Inferior parietal cortex (tissue), 1 donor: ENCODE data around the gene CCDC141.

Experiments used
- DNase-seq: peaks from one replicate; pipeline ENCODE4 v3.0.0-alpha.2; 2016; ENCODE audit errors: extremely low spot score

Gene CCDC141

DNA sequence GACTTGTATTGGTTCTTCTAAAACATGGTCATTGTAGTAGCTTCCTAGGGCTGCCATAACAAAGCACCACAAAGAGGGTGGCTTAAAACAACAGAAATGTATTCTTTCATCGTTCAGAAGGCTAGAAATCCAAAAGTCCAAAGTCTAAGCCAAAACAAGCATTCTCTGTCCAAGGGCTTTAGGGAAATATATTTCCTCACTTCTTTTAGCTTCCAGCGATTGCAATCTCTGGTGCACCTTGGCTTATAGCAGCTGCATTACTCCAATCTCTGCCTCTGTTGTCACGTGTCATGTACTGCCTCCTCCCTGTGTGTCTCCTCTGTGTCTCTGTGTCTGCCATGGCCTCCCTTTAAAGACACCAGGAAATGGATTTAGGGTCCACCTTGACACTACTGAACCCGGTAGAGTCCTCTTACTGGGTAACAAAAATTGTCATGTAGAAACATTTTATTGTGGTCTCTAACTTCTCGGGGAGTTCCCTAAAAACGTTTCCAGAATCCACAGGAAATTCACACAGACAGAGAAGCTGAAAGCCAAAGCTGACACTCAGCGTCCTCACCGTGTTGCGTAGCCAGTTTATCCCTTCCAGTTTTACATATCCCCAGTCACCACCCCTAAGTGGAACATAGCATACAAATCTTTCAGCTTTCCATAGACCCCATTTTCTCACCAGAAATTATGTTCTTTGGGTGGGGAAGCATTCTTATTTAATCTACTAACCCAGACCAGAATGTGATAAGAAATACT is 222.0 kb downstream of the CCDC141 start:
- DNase-seq = no peak

DNA sequence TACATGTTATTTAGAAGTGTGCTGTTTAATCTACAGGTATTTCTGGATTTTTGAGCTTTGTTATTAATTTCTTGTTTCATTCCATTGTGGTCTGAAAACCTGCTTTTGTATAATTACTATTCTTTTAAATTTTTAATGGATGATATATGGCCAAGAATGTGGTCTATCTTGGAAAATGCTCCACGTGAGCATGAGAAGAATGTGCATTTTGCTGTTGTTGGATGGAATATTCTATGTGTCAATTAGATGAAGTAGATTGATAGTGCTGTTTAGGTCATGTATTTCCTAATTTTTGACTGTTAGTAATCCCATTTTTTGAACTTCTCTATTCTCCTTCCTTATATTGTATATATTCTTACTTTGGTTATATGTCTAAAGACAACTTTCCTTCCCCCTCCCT is 222.8 kb downstream of the CCDC141 start:
- DNase-seq = no peak

DNA sequence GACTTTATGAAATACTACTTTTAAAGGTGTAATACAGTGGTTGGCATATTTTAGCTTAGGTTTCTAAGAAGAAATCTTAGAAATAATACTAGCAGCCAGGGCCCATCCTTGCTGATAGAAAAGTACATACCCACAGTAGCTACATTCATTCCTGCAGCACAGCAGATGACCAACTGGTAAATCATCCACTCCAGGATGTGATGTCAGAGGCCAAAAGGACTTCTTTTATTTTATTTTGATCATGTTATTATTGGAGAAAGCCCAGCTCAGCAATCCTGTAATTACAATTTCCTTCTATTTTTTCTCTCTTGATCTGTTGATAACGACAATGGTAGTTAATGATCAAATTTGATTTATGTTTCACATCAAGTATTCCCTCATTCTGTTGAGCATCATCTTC is 224.8 kb downstream of the CCDC141 start:
- DNase-seq = no peak

DNA sequence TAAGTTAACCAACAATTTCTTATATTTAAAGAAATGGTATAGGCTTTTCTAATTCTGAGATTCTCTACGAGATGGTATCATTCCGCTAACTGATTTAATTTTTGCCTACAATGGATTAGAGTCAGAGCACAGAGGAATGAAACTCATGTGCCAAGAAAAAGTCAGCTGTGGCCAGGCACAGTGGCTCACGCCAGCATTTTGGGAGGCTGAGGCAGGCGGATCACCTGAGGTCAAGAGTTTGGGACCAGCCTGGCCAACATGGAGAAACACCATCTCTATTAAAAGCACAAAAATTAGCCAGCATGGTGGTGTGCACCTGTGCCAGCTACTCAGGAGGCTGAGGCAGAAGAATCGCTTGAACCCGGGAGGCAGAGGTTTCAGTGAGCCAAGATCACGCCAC is 225.8 kb downstream of the CCDC141 start:
- no peak for DNase-seq

DNA sequence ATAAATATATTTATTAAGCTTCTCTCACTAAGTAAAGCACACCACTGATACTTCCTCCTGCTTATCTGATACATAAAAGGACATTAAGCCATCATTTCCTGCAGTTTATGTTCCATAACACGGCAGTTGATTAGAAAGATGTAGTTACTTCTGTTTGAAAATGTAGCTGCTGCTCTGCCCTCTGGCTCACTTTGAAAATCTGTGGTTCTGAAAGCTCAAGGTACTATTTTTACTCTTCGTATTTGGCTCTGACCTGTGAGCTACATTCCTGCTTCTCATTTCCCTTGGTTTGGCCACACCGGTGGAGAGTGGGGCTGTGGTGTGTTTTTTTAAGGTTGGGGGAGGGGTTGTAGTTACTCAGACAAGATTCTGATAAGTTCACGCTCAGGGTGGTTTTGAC is 229.9 kb downstream of the CCDC141 start:
- no peak for DNase-seq

DNA sequence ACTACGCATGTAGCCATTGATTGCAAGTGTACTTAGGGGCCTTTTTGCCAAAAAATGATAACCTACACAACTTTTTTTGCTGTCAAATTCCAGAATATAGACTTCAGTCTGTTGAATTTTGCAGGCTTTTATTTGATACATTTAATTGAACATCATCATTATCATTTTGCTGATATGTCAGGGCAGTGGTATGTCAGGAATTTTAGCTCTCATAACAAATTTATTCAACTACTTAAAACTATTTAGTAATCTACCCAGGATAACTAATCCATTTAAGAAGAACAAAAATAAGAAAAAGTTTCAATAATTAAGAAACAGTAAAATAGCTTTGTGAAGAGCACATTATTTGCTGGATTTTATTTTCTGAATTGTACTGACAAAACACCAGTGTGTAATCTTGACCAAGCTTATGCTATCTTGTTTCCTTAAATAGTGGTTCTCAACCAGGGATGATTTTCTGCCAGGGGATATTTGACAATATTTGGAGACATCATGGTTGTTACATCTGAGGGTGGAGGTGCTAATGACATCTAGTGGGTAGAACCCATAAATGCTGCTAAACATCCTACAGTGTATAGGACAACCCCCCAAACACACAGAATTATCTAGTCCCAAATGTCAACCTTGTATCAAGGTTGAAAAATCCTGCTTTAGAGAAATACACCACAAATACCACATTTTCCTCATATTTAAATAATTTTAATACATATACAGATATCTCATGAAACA is 230.6 kb downstream of the CCDC141 start:
- DNase-seq = no peak

DNA sequence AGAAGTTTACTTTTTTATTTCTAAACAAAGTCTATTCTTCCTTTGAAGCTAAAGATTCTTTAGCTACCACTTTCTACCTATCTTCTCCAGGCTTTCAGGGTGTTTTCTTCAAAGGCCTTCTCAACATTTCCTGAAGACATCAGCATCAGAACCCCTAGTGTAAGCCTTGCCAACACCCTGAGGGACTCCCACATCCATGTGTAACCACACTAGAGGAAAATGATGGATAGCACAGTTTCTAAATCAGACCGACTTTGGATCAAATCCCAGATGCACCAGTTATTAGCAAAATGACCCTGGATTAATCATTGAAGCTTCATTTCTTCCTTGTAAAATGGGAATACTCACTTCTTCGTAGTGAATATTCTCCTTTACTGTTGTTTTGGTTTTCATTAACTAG is 238.0 kb downstream of the CCDC141 start:
- no peak for DNase-seq

DNA sequence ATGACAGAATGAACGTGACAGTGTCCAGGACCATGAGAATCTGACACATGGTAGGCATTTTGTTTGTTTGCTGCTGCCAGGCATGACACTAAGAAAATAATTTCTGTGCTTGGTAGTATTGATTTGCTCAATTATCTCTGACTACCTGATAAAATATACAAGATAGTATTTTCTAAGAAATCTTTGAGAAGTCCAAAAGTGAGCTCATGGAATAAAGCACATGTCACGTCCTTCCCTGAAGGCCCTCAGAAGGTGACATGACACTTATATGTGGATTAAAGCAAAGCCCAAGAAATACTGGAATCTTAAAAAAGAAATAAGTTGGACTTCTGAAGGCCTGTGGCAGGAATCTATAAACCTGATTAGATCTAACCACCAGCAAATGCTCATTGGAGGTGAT is 238.9 kb downstream of the CCDC141 start:
- DNase-seq = no peak

DNA sequence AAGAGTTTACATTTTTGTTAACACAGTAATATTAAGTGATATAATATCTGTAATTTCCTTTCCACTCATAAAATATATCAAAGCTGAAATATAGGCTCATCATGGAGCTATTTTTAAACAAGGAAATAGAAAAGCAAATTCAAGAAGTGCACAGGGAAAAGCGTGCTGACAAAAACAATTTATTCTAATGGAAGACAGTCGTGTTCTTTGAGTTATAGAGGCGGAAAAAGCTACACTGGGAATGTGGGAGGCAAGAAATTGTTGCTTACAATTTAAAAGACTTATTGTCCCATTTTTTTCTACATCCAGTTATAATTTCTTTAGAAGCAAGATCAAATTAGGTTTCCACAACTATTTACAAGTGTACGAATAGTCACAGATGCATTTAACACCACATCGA is 239.5 kb downstream of the CCDC141 start:
- no peak for DNase-seq

DNA sequence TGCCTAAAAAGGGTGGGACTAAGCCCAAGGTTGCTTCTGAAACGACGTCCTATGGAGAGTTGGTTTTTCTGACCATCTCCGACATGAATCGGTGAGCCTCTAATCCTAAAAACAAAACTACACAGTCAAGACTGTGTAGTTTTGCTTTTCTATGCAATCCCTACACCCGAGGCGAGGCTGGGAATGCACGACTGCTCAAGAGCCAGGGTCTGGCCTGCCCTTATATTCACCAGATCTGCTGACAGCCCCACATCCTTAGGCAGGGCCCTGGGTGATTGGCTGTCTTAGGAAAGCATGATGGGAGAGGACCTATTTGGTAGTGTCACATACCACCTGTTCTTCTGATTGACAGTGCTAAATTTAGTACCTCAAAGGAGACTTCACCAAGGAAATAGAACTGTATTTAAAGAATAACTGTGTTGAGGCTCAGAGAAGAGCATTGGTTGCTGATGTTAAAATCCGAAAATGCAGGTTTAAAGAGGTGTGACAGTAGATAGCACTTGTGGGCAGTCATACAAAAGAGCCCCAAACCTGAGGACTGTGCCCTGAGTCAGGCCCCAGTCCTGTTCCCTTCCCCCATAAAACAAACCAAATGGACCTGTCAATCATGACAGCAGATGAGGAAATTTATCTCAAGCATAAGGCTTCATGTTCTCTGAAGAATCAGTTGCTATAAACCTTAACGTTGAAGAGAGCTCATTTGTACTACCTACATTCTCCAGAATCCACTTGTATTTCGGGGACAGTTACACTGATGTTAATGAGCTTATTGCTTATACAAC is 242.5 kb downstream of the CCDC141 start, which contains the start of gene TTN:
Gene TTN, minus strand, starts transcription at position 197 of the 782 bp plus-strand sequence. CDS start 2,781 bp downstream, outside the sequence.
- DNase-seq = no peak

DNA sequence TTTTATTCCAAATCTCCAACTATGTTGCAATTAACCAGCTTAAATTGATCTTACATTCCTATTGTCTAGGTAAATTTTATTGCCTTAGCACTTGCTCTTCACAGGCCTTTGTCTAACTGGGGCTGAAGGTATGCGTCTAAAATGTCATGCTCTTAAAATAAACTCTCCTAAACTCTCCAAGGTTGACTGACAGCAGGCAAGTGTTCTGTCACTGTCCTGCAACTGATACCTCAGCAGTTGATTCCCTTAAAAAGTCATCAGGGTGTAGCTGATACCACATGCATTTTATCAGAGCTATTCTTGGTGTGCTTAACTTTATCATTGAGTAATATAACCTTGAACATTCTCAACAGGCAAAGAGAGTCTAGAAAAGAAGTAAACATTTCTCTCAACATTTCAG is 243.4 kb downstream of the CCDC141 start:
- DNase-seq = no peak

DNA sequence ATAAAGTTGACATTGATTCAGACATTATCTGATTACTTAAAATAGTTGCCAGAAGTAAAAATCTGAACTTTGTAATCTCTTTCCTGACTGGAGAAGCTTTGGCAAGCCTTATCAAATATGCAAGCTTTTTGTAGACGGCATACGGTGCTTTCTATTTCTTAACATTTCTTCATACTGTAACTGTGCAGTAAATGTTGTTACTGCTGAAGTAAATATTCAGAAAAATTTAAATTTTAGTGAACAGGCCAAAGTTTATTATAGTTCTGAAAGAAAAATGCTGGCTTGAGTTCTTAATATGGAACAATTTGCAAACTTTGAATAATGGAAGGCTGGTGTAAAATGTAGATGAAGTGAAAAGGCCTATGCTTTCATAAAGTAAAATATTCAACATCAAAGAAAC is 244.5 kb downstream of the CCDC141 start:
- no peak for DNase-seq

DNA sequence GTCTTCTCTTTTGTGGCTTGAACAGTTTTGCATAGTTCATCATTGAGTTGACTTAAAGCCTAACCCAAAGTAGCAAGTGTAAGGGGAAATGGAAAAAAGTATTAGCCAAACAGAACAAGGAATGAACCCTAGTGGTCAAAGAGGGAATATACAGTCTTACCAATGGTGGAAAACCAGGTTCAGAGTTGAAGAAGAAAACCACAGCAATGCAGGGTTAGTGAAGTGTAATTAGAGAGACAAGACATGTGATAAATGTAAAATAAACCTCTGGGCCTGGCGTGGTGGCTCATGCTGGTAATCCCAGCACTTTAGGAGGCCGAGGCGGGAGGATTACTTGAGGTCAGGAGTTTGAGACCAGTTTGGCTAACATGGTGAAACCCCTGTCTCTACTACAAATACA is 245.1 kb downstream of the CCDC141 start:
- no peak for DNase-seq

DNA sequence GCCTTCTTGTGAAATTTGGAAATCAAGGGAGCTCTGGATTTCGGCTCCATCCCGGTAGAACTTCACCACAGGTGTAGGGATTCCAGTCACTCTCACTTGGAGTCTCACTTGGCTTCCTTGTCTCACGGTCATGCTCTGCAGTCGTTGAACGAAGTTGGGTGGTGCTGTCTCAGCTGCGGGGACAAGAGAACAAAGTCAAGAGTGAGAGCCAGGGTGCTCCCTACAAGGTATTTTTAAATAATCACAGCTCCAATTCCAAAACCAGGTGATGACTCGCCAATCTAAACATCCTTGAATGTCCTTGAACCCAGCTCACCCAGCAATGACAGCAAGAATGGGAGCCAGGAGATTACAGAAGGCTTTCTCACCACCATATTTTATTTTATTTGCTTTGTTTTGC is 249.4 kb downstream of the CCDC141 start:
- DNase-seq = no peak

DNA sequence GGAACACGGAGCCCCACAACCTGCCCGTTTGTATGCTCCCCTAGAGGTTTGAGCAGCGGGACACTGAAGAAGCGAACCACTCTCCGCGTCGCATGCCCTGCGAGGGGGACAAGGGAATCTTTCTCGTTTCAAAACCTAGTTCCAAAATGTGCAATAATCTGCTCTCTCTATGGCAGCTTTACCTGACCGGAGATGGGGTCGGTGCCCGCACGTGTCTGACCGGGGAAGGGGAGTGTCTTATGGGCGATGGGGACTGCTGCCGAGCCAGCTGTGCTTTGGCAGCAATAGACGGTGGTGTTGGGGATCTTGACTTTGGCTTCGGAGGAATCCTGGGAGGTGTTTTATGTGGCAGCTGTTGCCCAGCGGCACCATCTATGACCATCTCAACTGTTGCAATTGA is 250.6 kb downstream of the CCDC141 start:
- no peak for DNase-seq

DNA sequence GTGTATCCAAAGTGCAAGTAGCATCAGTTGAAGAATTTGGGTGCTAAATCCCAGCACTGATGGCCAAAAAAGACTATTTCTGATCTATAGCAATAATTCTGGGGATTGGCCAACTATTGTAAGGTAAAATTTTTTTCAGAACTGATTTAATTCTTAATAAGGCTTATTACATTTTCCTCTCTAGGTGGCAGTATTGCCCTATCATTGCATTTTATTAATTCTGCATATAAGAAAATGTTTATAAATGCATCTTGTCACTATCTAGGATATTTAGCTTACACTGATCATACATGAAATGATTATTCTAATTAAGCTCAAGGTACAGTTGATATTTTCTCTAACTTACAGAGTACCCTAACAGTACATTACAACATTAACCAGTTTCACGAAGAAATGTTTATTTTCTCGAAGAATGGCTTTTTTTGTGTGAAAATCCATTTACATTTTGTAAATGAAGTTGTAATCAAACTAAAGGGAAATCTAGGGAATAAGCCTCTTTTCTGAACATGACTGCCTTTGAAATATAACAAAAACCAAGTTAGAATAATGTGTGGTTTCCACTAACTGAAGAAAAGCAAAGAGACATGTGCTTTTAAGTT is 253.8 kb downstream of the CCDC141 start:
- peak; percentile 74 for DNase-seq

DNA sequence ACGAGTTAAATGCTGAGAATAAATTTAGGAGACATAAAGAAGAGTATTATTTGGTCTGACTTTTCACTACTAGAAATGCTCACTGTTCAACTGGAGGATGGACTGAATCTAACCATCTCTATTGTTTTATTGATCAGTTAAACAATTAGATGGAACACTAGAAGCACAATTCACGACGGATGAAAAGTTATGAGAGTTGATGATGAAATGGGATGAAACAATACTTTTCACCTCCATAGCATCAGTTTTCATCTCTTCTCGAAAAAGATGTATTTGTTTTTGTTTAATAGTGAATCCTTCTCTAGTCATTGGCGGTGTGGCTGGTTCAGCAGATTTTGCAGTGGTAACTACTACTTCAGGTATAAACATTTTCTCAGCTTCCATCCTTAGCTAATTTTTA is 262.0 kb downstream of the CCDC141 start:
- no peak for DNase-seq

DNA sequence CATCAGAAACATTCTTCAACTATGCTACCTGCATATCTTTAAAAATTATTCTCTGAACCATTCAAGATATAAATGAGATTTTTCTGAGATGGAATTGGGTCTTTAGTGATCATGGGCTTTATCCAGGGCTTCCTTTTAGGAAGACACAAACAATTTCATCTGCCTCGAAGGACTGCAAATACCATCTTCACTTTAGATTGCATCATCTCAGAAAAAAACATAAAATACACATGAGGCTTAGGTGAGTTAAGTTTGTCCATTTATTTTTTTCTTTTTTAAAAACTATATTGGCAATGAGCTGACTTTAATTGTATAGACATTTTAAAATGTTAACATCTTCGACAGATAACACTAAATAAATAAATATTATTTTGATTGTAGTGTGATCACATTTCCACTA is 262.8 kb downstream of the CCDC141 start:
- no peak for DNase-seq

DNA sequence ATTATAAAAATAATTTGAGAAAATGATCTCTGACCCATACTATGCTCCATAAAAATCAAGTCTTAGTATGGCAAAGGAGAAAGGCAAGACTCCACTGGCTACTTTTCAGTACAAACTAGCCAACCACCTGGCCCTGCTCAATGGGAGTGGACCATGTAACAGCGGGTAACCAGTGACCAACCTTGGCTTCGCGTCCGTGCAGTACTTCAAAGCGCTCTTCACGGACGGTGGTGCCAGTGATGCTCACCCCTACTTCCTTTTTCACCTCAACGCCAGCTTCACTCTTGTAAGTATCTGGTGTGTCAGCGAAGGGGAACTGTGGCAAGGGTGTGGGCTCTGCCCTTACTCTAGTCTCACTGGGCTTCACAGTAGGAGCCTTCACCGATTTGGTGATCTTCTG is 266.0 kb downstream of the CCDC141 start:
- DNase-seq = no peak

DNA sequence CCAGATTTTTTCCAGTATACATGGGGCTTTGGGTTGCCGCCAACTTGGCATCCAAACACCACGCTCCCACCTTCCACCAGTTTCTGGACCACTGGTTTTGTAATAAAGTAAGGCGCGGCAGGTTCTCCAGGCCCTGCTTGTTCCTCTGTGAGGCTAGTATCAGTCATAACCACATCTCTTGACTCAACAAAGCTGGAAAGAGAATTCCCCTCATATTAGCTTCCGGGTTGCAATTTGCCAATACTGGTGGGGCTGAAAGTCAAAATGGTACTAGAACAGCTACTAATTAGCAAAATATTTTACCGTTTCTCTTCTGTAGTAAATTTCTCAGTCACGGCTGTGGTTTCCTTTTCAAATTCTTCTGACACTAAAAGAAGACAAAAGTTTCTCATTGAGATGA is 267.7 kb downstream of the CCDC141 start:
- DNase-seq = no peak
